ENCODE data around the gene DENND2C.

DNA sequence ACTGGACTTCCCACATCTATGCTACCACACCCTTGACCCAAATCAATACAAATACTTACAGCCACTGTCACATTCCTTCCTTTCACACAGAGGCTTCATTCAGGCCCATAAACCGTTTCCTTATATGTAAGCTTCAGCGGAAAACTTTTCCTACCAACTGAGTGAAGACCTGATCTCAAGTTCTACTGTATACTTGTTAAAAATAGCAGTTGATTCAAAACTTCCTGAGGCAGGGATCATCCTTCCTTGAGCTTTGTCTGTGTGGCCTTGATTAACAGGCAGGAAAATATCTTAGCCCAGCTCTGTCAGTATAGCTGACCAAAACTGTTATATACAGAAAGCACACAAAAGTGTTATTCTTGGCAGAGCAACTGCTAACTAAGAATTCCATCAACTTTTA lies 42.7 kb downstream of the DENND2C start:
- TF ChIP-seq CTCF (IDR thresholded peaks at IDR 0.05) (no peak), EZH2 (IDR thresholded peaks at IDR 0.05) (no peak), EZH2phosphoT487 (IDR thresholded peaks at IDR 0.05) (no peak)

Data from neural progenitor cell (in vitro differentiated cells).